DOHH2 (cell line): Measurements from ENCODE around the gene ENO2.

Source experiments
- H3F3A ChIP-seq: fragments of 200-600 bp; sonication (generic), shearing (Covaris generic); 2 replicates; pipeline ENCODE4 v1.6.0; 2016; ENCODE audit warnings: antibody characterized with exemption, mild to moderate bottlenecking; ENCODE audit not compliant: control insufficient read depth, insufficient read depth
- H3K27ac ChIP-seq: fragments of 200-600 bp; sonication (generic); 2 replicates; pipeline ENCODE4 v1.5.1; 2014; ENCODE audit warnings: low read depth, mild to moderate bottlenecking, low read length, moderate library complexity
- H3K27me3 ChIP-seq: fragments of 200-600 bp; sonication (generic); 2 replicates; pipeline ENCODE4 v1.6.1; 2014; ENCODE audit warnings: mild to moderate bottlenecking, low read length, mixed read lengths; ENCODE audit not compliant: control insufficient read depth
- H3K36me3 ChIP-seq: fragments of 200-600 bp; sonication (generic); 2 replicates; pipeline ENCODE4 v1.6.1; 2014; ENCODE audit warnings: mild to moderate bottlenecking, low read length, moderate library complexity, mixed read lengths; ENCODE audit not compliant: control insufficient read depth
- H3K4me1 ChIP-seq: fragments of 200-600 bp; sonication (generic); 2 replicates; pipeline ENCODE4 v1.6.1; 2014; ENCODE audit warnings: mild to moderate bottlenecking, low read length, mixed read lengths; ENCODE audit not compliant: control insufficient read depth
- H3K4me2 ChIP-seq: fragments of 200-600 bp; sonication (generic); 2 replicates; pipeline ENCODE4 v1.6.0; 2014; ENCODE audit warnings: mild to moderate bottlenecking, low read length, moderate library complexity
- H3K4me3 ChIP-seq: fragments of 200-600 bp; sonication (generic); 2 replicates; pipeline ENCODE4 v1.5.1; 2014; ENCODE audit warnings: mild to moderate bottlenecking, low read length, mixed read lengths
- H3K79me2 ChIP-seq: fragments of 200-600 bp; sonication (generic); 2 replicates; pipeline ENCODE4 v1.6.1; 2014; ENCODE audit warnings: mild to moderate bottlenecking, low read length, mixed read lengths; ENCODE audit not compliant: control insufficient read depth
- H3K9me2 ChIP-seq: fragments of 200-600 bp; sonication (generic); replicated peaks from 2 replicates; pipeline ENCODE4 v1.6.1; 2014; ENCODE audit warnings: mild to moderate bottlenecking, low read length, mixed read lengths; ENCODE audit not compliant: control insufficient read depth
- H3K9me3 ChIP-seq: fragments of 200-600 bp; sonication (generic); 2 replicates; pipeline ENCODE4 v1.6.1; 2014; ENCODE audit warnings: antibody characterized with exemption, low read length, mixed read lengths; ENCODE audit not compliant: control insufficient read depth, insufficient read depth
- H4K20me1 ChIP-seq: fragments of 200-600 bp; sonication (generic); 2 replicates; pipeline ENCODE4 v1.6.0; 2014; ENCODE audit warnings: low read depth, mild to moderate bottlenecking, antibody characterized with exemption, low read length, moderate library complexity; ENCODE audit not compliant: control insufficient read depth, insufficient read depth
- EZH2phosphoT487 ChIP-seq: fragments of 200-600 bp; sonication (generic); IDR thresholded peaks from 2 replicates; pipeline ENCODE4 v1.6.1; 2017; ENCODE audit warnings: borderline replicate concordance, mild to moderate bottlenecking, antibody characterized with exemption, low read length, moderate library complexity, mixed read lengths
- TF ChIP-seq, protein P1 (sequence below): fragments of 200-600 bp; sonication (generic); IDR thresholded peaks from one replicate; pipeline ENCODE4 v1.5.1; 2014; ENCODE audit warnings: antibody characterized with exemption, mild to moderate bottlenecking, low read depth, low read length; ENCODE audit not compliant: poor library complexity, severe bottlenecking

Gene ENO2

GRCh38 chr12:6962285-6963015 lies 48.1 kb downstream of the ENO2 start:
- Histone ChIP-seq H3F3A (peaks cover 25% of the 10 kb centered on the region), H3K4me2 (peak overlapping the region; percentile 49), H3K4me3 (peak overlapping the region; percentile 19; the same call in 1 of the 2 replicates), H3K36me3 (peaks cover 35% of the 10 kb centered on the region), H4K20me1 (no peaks in the 10 kb centered on the region; the same call in none of the 2 replicates), H3K4me1 (peaks cover 63% of the 10 kb centered on the region), H3K27ac (no peak overlapping the region), H3K9me3 (no peaks in the 10 kb centered on the region), H3K79me2 (no peaks in the 10 kb centered on the region), H3K9me2 (no peaks in the 10 kb centered on the region), H3K27me3 (peaks cover 48% of the 10 kb centered on the region)
- TF ChIP-seq EZH2phosphoT487, result no peak
- TF ChIP-seq, protein P1, sequence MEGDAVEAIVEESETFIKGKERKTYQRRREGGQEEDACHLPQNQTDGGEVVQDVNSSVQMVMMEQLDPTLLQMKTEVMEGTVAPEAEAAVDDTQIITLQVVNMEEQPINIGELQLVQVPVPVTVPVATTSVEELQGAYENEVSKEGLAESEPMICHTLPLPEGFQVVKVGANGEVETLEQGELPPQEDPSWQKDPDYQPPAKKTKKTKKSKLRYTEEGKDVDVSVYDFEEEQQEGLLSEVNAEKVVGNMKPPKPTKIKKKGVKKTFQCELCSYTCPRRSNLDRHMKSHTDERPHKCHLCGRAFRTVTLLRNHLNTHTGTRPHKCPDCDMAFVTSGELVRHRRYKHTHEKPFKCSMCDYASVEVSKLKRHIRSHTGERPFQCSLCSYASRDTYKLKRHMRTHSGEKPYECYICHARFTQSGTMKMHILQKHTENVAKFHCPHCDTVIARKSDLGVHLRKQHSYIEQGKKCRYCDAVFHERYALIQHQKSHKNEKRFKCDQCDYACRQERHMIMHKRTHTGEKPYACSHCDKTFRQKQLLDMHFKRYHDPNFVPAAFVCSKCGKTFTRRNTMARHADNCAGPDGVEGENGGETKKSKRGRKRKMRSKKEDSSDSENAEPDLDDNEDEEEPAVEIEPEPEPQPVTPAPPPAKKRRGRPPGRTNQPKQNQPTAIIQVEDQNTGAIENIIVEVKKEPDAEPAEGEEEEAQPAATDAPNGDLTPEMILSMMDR, result no peak

DNA sequence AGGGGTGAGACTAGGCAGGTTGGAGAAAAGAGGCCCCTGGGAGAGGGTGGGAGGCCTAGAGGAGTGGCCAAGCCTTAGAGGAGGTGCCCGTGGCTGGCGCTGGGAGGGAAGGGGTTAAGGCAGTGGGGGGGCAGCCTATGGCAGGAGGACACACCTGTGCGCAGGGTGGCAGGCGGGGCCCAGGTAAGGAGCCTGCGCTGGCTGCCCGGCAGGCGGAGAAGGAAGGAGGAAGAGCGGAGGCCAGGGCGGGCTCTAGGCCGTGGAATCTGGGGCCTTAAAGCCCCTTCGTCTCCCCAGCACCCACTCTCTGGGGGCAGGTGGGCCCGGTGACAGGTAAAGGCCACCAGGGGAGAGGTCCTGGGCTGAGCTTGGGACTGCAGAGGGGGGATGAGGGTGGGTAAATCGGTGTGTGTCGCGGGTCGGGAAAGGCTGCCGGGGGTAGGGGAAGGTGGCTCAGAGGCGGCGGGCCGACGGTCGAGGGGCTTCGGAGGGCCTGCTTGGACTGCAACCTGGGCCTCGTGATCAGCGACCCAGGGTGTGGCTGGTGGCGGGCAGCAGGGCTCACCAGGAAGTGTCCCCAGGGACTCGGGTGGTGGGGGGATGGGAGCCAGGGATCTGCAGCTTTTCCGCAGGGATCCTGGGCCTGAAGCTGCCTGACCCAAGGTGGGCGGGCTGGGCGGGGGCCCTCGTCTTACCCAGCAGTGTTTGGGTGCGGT lies 48.8 kb downstream of the ENO2 start:
- peaks cover 41% of the 10 kb centered on the region for H3K27me3 ChIP-seq
- H3K4me2 ChIP-seq, result no peak overlapping the region
- H3K9me2 ChIP-seq, result no peaks in the 10 kb centered on the region
- H3K4me1 ChIP-seq, result peaks cover 58% of the 10 kb centered on the region
- peaks cover 32% of the 10 kb centered on the region for H3F3A ChIP-seq
- no peak overlapping the region for H3K27ac ChIP-seq
- H3K4me3 ChIP-seq, result no peak overlapping the region
- TF ChIP-seq EZH2phosphoT487, result no peak
- TF ChIP-seq, protein P1, result no peak
- H4K20me1 ChIP-seq, result peaks cover 6% of the 10 kb centered on the region
- H3K36me3 ChIP-seq, result peaks cover 42% of the 10 kb centered on the region
- H3K9me3 ChIP-seq, result no peaks in the 10 kb centered on the region
- H3K79me2 ChIP-seq, result peaks cover 5% of the 10 kb centered on the region

- Histone ChIP-seq H3K9me2 (no peaks in the 10 kb centered on the region), H3K9me3 (no peaks in the 10 kb centered on the region), H3K4me1 (peaks cover 58% of the 10 kb centered on the region), H3K79me2 (peaks cover 12% of the 10 kb centered on the region), H3K27me3 (peaks cover 34% of the 10 kb centered on the region), H3K36me3 (peaks cover 50% of the 10 kb centered on the region), H3K27ac (no peak overlapping the region), H3K4me2 (no peak overlapping the region), H3F3A (peaks cover 34% of the 10 kb centered on the region), H4K20me1 (peaks cover 12% of the 10 kb centered on the region), H3K4me3 (no peak overlapping the region)
- TF ChIP-seq, protein P1, result no peak
- TF ChIP-seq EZH2phosphoT487, result no peak
Observed at GRCh38 chr12:6963791-6964413, 49.5 kb downstream of the ENO2 start.
